ENCODE measurements around the gene MAD1L1.

MAD1L1 gene

DNA sequence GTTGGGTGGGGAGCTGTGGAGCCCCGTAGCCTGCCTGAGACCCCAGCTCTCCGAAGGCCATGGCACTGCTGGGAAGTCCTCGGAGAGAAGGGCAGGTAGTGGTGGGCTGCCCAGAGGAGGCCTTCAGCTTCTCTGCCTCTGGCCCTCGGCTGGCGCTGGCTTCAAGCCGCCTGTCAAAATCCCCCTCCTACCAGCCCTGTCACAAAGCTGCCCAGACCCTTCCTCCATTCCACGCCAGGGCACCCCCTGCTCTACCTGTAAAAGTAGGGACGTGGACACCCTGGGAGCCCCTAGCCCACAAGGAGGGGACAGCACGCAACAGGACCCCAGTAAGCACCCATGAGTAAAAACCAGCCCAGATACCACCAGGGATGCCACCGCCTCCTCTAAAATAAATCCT, 31.6 kb downstream of the MAD1L1 start:
- no peak for DNase-seq (ENCODE audit: low read depth in 2 of 2)

DNA sequence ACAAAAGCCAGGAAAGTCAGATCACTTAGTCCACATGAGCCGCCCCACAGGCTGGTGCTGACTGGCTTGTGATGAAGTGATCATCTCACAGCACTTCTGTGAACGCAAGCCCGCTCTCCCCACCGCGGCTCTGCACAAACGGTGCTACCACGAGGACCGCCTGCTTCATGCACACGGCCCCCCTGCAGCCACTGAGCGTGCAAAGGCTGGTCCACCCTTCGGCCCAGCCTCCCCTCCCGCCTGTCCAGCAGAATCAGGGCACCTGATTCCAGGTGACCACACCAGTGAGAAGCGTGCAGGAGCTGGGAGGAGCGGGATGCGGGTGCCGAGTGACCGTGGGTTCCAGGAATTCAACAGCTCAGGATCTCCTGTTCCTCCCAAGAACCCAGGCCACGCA, 32.2 kb downstream of the MAD1L1 start:
- no peak for DNase-seq (ENCODE audit: low read depth in 2 of 2)

- no peak for DNase-seq (ENCODE audit: low read depth in 2 of 2)
Measured at GRCh38 chr7:2199956-2200583, 32.7 kb downstream of the MAD1L1 start.

- no peak for DNase-seq (ENCODE audit: low read depth in 2 of 2)
Measured at GRCh38 chr7:2199528-2199927, 33.2 kb downstream of the MAD1L1 start.

DNA sequence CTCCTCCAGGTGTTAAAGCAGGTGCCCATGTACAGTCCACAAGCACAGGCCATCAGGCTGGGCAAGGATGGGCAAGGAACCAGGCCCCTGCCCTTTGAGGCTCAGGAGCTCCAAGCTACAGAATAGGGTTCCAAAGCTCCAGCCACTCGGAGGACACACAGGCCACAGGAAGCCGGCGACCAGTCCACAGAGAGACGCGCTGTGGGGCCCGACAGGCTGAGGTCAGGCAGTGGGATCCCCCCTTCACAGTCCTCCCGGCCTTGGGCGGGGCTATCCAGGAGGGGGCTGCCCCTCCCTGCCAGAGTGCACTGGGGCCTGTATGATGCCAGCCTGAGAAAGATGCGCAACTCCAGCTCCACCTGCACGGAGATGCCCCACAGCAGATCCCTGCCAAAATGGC, 34.0 kb downstream of the MAD1L1 start:
- no peak for DNase-seq (ENCODE audit: low read depth in 2 of 2)

DNA sequence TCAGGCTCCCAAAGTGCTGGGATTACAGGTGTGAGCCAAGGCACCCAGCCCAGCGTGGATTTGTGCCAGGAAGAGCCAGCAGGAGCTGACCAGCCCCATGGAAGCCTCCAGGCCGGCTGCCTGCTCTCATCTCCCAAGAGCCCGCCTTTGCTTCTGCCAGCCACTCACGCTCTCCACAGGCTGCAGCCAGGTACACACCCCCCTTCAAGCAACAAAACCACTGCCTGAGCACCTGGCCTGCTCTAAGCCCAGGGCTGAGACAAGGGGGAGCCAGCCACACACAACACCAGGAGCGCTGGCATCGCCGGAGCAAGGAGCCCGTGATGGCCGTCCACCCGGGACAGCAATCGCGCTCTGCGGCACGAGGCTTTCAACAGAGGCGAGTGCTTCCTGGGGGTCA, 34.5 kb downstream of the MAD1L1 start:
- no peak for DNase-seq (ENCODE audit: low read depth in 2 of 2)

DNA sequence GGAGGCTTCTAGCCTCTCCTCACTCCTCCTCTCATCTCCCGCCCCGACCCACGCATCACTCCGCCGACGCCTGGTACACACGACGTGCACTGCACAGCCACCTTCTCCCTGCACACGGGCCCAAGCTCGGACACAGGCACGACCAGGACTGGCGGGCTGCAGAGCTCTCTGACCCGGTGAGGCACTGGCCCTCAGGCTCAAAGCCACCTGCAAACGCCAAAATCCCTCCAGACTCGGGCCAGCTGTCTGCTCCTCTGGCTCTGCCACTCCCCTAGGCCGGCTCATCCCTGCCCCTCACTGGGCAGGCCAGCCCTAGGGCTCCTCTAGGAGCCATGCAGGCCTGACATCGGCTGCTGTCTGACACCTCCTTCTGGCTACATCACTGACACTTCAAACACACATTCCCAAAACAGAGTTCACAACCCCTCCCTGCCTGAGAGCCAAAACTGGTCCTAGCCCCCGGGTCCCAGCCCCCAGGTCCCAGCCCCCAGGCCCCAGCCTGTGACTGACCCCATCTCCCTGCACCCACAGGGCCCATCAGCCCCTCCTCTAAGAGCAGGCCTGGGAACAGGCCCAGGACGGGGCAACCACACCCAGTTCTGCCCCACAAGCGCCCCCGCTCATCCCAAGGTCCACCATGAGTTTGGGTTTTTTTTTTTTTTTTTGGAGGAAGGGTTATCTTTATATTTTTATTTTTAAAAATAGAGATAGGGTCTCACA, 35.1 kb downstream of the MAD1L1 start:
- DNase-seq (ENCODE audit: low read depth in 2 of 2), result no peak

DNA sequence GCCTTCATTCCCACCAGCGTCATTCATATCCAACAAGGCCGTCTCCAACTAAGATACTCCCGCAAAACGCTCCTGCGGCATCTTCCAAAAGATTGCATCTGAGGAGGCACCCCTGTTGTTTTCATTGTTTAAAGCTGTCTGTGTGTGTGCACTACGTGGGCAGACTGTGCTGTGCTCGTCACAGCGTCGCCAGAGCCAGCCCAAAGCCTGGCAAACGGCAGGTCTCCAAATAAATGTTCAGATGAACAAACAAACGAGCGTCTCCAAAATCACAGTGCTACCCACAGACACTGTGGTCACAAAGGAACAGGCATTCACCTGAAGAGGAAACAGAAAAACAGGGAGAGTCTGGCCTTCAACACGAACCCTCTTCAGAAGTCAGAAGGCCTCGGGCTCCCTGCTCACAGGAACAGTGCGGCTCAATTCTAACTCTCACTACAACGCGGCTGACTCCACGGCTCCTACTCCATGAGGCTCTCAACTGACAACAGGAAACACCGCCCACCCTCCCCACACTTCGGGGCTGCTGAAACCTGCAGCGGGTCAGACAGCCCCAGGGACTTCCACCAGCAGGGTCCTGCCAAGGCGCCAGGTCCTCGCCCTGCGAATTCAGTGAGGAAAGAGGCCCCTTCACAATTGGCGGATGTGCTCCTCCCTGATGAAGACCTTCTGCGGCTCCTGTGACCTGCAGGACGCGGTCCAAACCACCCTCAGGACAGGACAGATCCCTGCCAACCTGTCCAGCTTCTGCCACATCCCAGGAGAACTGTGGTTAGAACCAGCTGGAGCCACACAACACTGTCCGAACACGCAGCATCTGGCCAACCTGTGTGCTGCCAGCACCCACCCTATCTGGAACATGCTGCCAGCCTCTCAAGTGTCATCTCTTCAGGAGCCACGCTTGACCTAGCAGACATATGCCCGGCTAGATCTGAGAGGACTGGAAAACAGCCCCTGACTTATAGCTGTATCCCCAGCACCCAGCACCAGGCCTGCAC, 36.1 kb downstream of the MAD1L1 start:
- no peak for DNase-seq (ENCODE audit: low read depth in 2 of 2)

GRCh38 chr7:2195400-2196246, 37.1 kb downstream of the MAD1L1 start:
- DNase-seq (ENCODE audit: low read depth in 2 of 2), result no peak

GRCh38 chr7:2193575-2194305, 39.0 kb downstream of the MAD1L1 start:
- DNase-seq (ENCODE audit: low read depth in 2 of 2), result no peak

- DNase-seq (ENCODE audit: low read depth in 2 of 2), result no peak
Measured at GRCh38 chr7:2192831-2193534, 39.8 kb downstream of the MAD1L1 start.

DNA sequence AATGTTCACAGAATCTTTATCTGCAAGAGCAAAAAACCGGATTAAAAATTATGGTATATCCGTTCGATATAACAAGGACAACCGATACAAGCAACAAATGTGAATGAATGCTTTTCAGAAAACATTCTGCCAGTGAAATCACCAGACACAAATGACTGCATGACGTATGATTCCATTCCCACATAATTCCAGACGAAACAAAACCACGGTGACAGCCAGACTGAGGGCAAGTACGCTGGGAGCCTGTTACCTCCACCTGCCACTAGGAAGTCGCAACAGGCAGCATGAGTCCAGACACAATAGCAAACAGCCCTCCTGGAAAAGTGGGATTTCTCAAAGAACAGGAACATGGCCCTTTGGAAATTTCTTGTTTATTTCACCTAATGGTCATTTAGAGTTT, 41.7 kb downstream of the MAD1L1 start:
- no peak for DNase-seq (ENCODE audit: low read depth in 2 of 2)

GRCh38 chr7:2190531-2190930, 42.2 kb downstream of the MAD1L1 start:
- DNase-seq (ENCODE audit: low read depth in 2 of 2), result no peak

DNA sequence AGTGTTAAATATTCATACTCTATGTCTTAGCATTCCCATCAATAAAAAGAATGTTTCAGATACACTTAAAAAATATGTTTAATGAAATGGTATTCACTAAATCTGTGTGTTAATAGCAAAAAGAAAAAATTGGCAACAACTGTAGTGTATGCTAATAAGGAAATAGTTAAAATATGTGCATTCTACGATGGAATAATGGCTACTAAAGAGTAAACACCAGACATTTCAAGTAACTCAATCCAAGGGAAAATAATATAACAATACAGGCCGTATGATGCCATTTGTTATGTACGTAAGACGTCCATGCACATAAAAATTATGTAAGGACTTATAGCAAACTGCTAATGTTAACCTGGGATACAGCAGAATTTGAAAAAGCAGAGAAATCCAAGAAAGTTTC, 46.6 kb downstream of the MAD1L1 start:
- no peak for DNase-seq (ENCODE audit: low read depth in 2 of 2)

DNA sequence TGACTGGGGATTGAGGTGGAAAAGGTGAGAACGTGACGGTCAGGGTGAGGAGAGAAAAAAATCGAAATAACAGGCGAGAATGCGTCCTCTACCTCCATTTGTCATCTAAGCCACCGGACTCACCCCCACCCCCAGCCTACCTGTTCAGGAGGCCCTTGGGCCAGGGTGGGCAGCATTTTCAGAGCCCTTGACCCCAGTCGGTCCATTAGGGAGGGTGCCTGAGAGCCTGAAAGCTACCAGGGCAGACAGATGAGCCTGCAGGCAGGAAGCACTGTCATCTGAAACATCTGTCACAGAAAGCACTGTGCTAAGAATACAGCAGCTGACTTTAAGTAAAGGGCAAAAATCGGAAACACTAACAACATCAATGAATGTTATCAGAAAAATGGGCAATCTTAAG, 47.0 kb downstream of the MAD1L1 start:
- DNase-seq (ENCODE audit: low read depth in 2 of 2), result no peak

DNA sequence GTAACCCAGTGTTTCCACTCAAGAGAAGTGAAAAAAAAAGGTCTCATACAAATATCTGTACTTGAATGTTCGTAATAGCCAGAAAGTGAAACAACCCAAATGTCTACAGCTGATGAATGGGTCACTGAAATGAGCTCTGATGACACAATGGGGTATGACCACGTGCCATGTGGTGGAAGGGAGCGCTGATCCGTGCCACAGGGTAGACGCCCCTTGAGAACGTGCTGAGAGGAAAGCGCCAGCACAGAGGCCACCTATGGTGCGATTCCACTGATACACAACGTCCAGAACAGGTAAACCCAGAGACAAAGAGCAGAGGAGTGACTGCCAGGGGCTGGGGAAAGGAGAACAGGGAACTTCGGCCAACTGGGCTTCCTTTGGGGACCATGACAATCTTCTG, 50.3 kb downstream of the MAD1L1 start:
- no peak for DNase-seq (ENCODE audit: low read depth in 2 of 2)

- DNase-seq (ENCODE audit: low read depth in 2 of 2), result no peak
Measured at GRCh38 chr7:2181077-2181854, 51.5 kb downstream of the MAD1L1 start.

GRCh38 chr7:2180081-2180480, 52.7 kb downstream of the MAD1L1 start:
- no peak for DNase-seq (ENCODE audit: low read depth in 2 of 2)

- DNase-seq (ENCODE audit: low read depth in 2 of 2), result no peak
Measured at GRCh38 chr7:2175514-2175913, 57.2 kb downstream of the MAD1L1 start.
